Measurements from ENCODE around the gene DIP2A. TPM values are rescaled to one million over a fixed set of nuclear protein-coding genes. Genes with fewer than 3 reads are reported as not detected.

Gene DIP2A
- polyA plus RNA-seq, 1 donor (not counting 4 experiments of a cell fraction or from before 2014, with no cell fraction given): 41.6 TPM

GRCh38 chr21:46459024-46459355 is 299 bp downstream of the DIP2A start:
- dilution Hi-C loops (cut with MboI; ENCODE audit: extremely low pct_ligation_motif_present, low sequenced_read_pairs): no loop called here
- TF ChIP-seq, protein P1, sequence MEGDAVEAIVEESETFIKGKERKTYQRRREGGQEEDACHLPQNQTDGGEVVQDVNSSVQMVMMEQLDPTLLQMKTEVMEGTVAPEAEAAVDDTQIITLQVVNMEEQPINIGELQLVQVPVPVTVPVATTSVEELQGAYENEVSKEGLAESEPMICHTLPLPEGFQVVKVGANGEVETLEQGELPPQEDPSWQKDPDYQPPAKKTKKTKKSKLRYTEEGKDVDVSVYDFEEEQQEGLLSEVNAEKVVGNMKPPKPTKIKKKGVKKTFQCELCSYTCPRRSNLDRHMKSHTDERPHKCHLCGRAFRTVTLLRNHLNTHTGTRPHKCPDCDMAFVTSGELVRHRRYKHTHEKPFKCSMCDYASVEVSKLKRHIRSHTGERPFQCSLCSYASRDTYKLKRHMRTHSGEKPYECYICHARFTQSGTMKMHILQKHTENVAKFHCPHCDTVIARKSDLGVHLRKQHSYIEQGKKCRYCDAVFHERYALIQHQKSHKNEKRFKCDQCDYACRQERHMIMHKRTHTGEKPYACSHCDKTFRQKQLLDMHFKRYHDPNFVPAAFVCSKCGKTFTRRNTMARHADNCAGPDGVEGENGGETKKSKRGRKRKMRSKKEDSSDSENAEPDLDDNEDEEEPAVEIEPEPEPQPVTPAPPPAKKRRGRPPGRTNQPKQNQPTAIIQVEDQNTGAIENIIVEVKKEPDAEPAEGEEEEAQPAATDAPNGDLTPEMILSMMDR (optimal IDR thresholded peaks at IDR 0.05 in 1 of 3, IDR thresholded peaks at IDR 0.05 in 1 of 3, conservative IDR thresholded peaks at IDR 0.05 in 1 of 3; ENCODE audit: extremely low read depth in 1 of 3, insufficient read depth in 2 of 3, low read length in 3 of 3): no peak
- no peak for TF ChIP-seq EZH2 (IDR thresholded peaks at IDR 0.05; ENCODE audit: low read length)
- Histone ChIP-seq H3K79me2 (ENCODE audit: control insufficient read depth, insufficient read depth, low read length) (peaks cover 61% of the 10 kb centered on the region), H3K27ac (ENCODE audit: control insufficient read depth, insufficient read depth, low read length) (peak overlapping the region; percentile 47), H3K36me3 (ENCODE audit: control insufficient read depth in 2 of 2, extremely low read depth in 1 of 2, insufficient read depth in 2 of 2, low read length in 2 of 2) (peaks cover 3 to 4% of the 10 kb centered on the region in 2 experiments), H3K27me3 (ENCODE audit: control insufficient read depth, extremely low read depth, insufficient read depth, low read length) (no peaks in the 10 kb centered on the region), H3K4me3 (ENCODE audit: control insufficient read depth in 2 of 3, extremely low read depth in 1 of 3, insufficient read depth in 2 of 3, low read depth in 1 of 3, low read length in 3 of 3) (peak overlapping the region; percentile 49 to 75 (median 70)), H3K9ac (ENCODE audit: control insufficient read depth, extremely low read depth, insufficient read depth, low read length) (peak overlapping the region; percentile 85), H2AFZ (ENCODE audit: control insufficient read depth, low read length) (peak overlapping the region; percentile 69), H3K4me2 (ENCODE audit: control insufficient read depth, extremely low read depth, insufficient read depth, low read depth, low read length) (no peak overlapping the region), H3K9me1 (ENCODE audit: control insufficient read depth, extremely low read depth, insufficient read depth, low read length) (peaks cover 2% of the 10 kb centered on the region), H3K4me1 (ENCODE audit: control insufficient read depth, extremely low read depth, insufficient read depth, low read length) (peaks cover 36% of the 10 kb centered on the region), H3K9me3 (ENCODE audit: control insufficient read depth, low read depth, low read length) (no peaks in the 10 kb centered on the region), H4K20me1 (ENCODE audit: control insufficient read depth, extremely low read depth, insufficient read depth, low read length) (peaks cover 4% of the 10 kb centered on the region)
- no peak for DNase-seq (ENCODE audit: low read depth, low spot score)
- FAIRE-seq: no peak

DNA sequence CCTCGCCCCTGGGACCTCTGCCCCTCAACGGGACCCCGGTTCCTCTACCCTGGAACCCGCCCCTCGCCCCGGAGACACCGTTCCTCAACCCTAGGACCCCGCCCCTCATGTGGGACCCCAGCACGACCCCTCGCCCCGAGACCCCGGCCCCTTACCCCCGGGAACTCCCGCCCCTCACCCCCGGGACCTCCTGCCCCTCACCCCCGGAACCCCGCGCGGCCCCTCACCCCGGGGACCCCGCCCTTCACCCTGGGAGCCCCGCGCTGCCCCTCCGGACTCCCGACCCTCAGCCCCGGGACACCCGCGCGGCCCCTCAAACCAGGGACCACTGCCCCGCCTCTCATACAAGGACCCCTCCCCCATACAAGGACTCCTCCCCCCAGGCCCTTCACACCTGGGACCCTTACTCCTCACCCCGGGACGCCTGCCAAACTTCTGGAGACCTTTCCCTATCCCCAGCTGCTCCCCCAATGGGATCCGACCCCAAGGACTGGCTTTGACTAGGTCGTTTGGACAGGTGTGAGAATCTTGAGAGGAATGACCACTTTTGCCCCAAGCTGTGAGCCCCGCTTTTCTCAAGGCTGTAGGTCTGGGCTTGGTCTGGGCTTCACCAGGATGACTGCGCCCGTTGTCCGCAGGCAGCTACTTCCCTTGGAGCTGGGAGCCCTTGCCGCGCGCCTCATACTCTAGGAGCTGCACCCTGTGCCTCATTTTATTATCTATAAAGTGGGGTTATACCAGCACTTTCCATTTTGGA is 843 bp downstream of the DIP2A start:
- no peak for DNase-seq (ENCODE audit: low read depth, low spot score)
- Histone ChIP-seq H3K4me1 (ENCODE audit: control insufficient read depth, extremely low read depth, insufficient read depth, low read length) (peaks cover 36% of the 10 kb centered on the region), H3K4me3 (ENCODE audit: control insufficient read depth in 2 of 3, extremely low read depth in 1 of 3, insufficient read depth in 2 of 3, low read depth in 1 of 3, low read length in 3 of 3) (peak overlapping the region; percentile 62 to 75 (median 70)), H3K27ac (ENCODE audit: control insufficient read depth, insufficient read depth, low read length) (peak overlapping the region; percentile 47), H3K4me2 (ENCODE audit: control insufficient read depth, extremely low read depth, insufficient read depth, low read depth, low read length) (peak overlapping the region; percentile 71), H3K27me3 (ENCODE audit: control insufficient read depth, extremely low read depth, insufficient read depth, low read length) (no peaks in the 10 kb centered on the region), H3K36me3 (ENCODE audit: control insufficient read depth in 2 of 2, extremely low read depth in 1 of 2, insufficient read depth in 2 of 2, low read length in 2 of 2) (peaks cover 3 to 4% of the 10 kb centered on the region in 2 experiments), H3K79me2 (ENCODE audit: control insufficient read depth, insufficient read depth, low read length) (peaks cover 61% of the 10 kb centered on the region), H2AFZ (ENCODE audit: control insufficient read depth, low read length) (peak overlapping the region; percentile 63), H3K9me3 (ENCODE audit: control insufficient read depth, low read depth, low read length) (no peaks in the 10 kb centered on the region), H3K9ac (ENCODE audit: control insufficient read depth, extremely low read depth, insufficient read depth, low read length) (peak overlapping the region; percentile 85), H4K20me1 (ENCODE audit: control insufficient read depth, extremely low read depth, insufficient read depth, low read length) (peaks cover 4% of the 10 kb centered on the region), H3K9me1 (ENCODE audit: control insufficient read depth, extremely low read depth, insufficient read depth, low read length) (peaks cover 2% of the 10 kb centered on the region)
- TF ChIP-seq, protein P1 (optimal IDR thresholded peaks at IDR 0.05 in 1 of 3, IDR thresholded peaks at IDR 0.05 in 1 of 3, conservative IDR thresholded peaks at IDR 0.05 in 1 of 3; ENCODE audit: extremely low read depth in 1 of 3, insufficient read depth in 2 of 3, low read length in 3 of 3): no peak
- no peak for TF ChIP-seq EZH2 (IDR thresholded peaks at IDR 0.05; ENCODE audit: low read length)
- no peak for FAIRE-seq
- dilution Hi-C loops (cut with MboI; ENCODE audit: extremely low pct_ligation_motif_present, low sequenced_read_pairs): no loop called here

Data from keratinocyte (primary cell).